Tibial nerve (tissue), 4 donors: ENCODE results near the gene ABLIM2.

ENCODE experiments used
- EP300 ChIP-seq, 2 donors: sonication (generic); formaldehyde crosslinking; IDR thresholded peaks; one replicate each; pipeline ENCODE4 v1.6.1; 2017; ENCODE audit warnings: antibody characterized with exemption in 2 of 2, mild to moderate bottlenecking in 1 of 2
- POLR2A ChIP-seq, 2 donors: fragments of 450-650 bp; IDR thresholded peaks; one replicate each; pipeline ENCODE4 v1.6.1; 2017; ENCODE audit warnings: antibody characterized with exemption in 2 of 2, mild to moderate bottlenecking in 2 of 2, moderate library complexity in 2 of 2
- TF ChIP-seq, protein P1 (sequence below), 5 experiments: fragments of 200-600 bp in 3 of 5; fragments of 450-650 bp in 2 of 5; sonication (generic) in 3 of 5; IDR thresholded peaks; one replicate each; pipeline ENCODE4 v1.5.1; 2016 to 2019; ENCODE audit warnings: antibody characterized with exemption in 5 of 5, mild to moderate bottlenecking in 3 of 5, moderate library complexity in 2 of 5

DNA sequence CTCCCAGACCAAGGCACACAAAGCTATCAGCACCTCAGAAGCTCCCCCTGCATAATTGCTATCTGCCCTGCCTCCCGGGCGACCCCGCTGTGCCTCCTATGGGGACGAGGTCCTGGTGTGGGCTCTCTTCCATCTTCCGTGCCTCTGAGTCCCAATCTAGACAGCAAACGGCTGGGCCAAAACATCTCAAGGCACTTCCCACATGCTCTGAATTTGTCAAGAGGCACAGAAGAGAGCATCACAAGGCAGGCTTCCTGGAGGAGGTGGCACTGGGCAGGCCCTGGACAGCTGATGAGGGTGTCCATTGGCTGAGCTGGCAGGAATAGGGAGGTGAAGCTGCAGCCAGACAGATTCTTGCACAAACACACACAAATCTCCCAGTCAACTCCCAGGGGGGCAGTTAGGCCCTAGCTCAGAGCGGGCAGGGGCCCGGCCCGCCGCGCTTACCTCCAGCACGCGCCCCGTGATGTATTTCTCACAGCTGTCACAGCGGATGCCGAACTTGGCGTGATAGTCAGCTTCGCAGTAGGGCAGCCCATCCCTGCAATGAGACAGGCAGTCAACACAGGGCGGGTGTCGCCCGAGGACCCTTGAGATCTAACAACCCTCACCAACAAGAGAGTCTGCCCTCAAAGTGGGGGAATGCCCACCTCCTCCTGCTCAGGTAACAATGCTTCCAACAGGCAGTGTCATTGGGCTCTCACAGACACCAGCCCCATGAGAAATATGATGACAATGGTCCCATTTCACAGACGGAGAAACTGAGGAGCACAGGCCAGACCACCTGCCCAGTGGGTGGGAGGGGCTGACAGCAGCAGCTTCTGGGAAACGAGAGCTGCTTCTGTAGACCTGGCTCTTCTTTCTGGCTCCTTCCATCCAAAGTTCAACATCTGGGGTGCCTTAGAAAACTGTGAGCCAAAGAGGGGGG is 81.2 kb downstream of the ABLIM2 start:
- no peak for TF ChIP-seq POLR2A (IDR thresholded peaks at IDR 0.05)
- TF ChIP-seq, protein P1, sequence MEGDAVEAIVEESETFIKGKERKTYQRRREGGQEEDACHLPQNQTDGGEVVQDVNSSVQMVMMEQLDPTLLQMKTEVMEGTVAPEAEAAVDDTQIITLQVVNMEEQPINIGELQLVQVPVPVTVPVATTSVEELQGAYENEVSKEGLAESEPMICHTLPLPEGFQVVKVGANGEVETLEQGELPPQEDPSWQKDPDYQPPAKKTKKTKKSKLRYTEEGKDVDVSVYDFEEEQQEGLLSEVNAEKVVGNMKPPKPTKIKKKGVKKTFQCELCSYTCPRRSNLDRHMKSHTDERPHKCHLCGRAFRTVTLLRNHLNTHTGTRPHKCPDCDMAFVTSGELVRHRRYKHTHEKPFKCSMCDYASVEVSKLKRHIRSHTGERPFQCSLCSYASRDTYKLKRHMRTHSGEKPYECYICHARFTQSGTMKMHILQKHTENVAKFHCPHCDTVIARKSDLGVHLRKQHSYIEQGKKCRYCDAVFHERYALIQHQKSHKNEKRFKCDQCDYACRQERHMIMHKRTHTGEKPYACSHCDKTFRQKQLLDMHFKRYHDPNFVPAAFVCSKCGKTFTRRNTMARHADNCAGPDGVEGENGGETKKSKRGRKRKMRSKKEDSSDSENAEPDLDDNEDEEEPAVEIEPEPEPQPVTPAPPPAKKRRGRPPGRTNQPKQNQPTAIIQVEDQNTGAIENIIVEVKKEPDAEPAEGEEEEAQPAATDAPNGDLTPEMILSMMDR (IDR thresholded peaks at IDR 0.05) = no peak
- no peak for TF ChIP-seq EP300 (IDR thresholded peaks at IDR 0.05)
